ENCODE data around the gene TSC22D2.
A peak's percentile ranks its signal among the peaks of the same experiment; 100 is the strongest.

The TSC22D2 gene

DNA sequence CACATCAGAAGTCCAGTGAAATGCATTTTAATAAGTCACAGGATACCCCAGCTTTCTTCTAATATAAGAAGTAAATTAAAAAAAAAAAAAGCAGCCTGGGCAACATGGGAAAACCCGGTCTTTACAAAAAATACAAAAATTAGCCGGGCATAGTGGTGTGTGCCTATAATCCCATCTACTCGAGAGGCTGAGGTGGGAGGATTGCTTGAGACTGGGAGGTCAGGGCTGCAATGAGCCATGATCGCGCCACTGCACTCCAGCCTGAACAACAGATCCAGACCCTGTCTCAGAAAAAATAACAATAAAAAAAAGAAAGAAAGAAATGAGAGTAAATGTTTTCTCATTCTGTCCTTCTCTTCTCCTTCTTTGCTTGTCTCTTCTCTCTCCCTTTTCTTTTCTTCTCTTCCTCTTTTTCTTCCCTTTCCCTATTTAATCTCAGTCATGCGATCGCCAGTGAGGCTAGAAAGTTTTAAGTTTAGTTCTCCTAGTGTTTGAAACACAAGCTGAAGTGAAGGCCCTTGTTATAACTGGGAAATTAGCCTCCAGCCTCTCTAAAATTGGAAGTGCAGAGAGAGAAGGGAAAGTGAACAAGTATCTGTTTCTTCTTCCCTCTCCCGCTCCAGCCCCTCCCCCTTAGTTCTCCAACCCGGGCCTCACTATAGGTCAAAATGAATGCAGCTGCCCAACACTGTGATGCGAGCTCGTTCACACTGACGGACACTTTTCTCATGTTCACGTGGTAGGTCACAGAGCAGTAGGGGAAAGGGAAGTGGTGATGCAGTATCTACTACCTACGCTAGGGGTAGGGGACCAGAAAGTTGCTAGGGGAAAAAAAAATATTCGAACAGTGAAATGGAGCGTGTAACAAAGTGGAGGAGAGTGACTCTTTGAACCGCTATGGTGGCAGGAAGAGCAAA is 23.5 kb upstream of the TSC22D2 start:
- peak overlapping the region; percentile 25; the same call in 1 of the 2 replicates for H3K9ac ChIP-seq (ENCODE audit: low read length)
- H3K27me3 ChIP-seq (ENCODE audit: low read length) = no peaks in the 10 kb centered on the region
- no peaks in the 10 kb centered on the region for H4K20me1 ChIP-seq (ENCODE audit: low read depth, low read length)
- H3K36me3 ChIP-seq (ENCODE audit: low read length) = no peaks in the 10 kb centered on the region
- H3K79me2 ChIP-seq (ENCODE audit: insufficient read depth, low read length) = no peaks in the 10 kb centered on the region
- H3F3A ChIP-seq (ENCODE audit: insufficient read depth) = no peaks in the 10 kb centered on the region
- TF ChIP-seq, protein P1, sequence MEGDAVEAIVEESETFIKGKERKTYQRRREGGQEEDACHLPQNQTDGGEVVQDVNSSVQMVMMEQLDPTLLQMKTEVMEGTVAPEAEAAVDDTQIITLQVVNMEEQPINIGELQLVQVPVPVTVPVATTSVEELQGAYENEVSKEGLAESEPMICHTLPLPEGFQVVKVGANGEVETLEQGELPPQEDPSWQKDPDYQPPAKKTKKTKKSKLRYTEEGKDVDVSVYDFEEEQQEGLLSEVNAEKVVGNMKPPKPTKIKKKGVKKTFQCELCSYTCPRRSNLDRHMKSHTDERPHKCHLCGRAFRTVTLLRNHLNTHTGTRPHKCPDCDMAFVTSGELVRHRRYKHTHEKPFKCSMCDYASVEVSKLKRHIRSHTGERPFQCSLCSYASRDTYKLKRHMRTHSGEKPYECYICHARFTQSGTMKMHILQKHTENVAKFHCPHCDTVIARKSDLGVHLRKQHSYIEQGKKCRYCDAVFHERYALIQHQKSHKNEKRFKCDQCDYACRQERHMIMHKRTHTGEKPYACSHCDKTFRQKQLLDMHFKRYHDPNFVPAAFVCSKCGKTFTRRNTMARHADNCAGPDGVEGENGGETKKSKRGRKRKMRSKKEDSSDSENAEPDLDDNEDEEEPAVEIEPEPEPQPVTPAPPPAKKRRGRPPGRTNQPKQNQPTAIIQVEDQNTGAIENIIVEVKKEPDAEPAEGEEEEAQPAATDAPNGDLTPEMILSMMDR (IDR thresholded peaks at IDR 0.05; ENCODE audit: insufficient read depth, low read length, poor library complexity, severe bottlenecking) = no peak
- no peak for TF ChIP-seq EZH2phosphoT487 (conservative IDR thresholded peaks at IDR 0.05; ENCODE audit: low read length)
- no peaks in the 10 kb centered on the region for H3K9me3 ChIP-seq (ENCODE audit: insufficient read depth, low read length)
- H2AFZ ChIP-seq (ENCODE audit: low read depth, low read length, severe bottlenecking) = peak overlapping the region; percentile 86
- H3K4me3 ChIP-seq (ENCODE audit: insufficient read depth, low read length, poor library complexity, severe bottlenecking) = peak overlapping the region; percentile 12
- H3K9me2 ChIP-seq (replicated peaks; ENCODE audit: insufficient read depth, low read length) = no peaks in the 10 kb centered on the region
- H3K27ac ChIP-seq (ENCODE audit: low read depth, low read length) = no peak overlapping the region
- peak overlapping the region; percentile 65 for H3K4me2 ChIP-seq (ENCODE audit: low read depth, low read length, poor library complexity, severe bottlenecking)

DNA sequence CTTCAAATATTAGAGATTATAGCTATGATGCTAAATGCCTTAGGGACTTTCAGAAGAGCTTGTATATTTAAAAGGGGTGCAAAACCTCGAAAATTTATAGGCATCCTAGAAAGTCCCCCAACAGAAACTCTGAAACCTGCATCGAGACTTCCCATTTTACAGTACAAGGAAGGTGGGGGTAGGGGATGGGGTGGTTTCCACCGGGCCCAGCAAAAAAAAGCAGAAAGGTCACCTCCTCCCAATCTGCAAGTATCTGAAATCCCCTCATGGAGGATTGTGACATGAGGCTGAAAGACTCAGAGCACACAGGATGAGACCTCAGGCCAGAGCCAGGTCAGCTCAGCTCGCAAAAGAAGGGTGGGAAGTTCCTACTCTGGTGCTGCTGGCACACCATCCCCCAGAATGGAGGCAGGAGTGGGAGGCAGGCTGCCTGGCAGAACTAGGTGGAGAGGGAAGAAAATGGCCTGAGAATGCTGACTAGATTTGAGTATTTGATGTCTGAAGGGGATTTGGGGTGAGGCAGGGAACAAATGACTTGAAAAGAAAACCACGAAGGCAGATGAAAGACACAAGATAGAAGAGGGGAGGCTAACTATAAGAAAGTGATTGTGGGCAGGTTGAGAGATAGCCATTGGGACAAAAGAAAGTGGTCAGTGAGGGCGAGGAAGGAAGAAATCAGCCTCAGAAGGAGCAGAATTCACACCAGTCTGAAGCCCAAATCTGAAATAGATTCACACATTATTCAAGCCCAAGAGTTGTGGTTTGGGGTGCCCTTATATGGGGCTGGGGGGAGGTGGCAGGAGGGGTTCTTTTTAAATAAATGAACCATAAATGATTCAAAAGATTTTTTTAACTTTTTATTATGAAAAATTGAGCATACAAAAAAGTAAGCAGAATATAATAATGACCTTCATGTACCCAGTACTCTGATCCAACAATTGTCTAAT is 22.5 kb upstream of the TSC22D2 start:
- TF ChIP-seq EZH2phosphoT487 (conservative IDR thresholded peaks at IDR 0.05; ENCODE audit: low read length) = no peak
- TF ChIP-seq, protein P1 (IDR thresholded peaks at IDR 0.05; ENCODE audit: insufficient read depth, low read length, poor library complexity, severe bottlenecking) = no peak
- H3K9me2 ChIP-seq (replicated peaks; ENCODE audit: insufficient read depth, low read length) = no peaks in the 10 kb centered on the region
- H3K4me3 ChIP-seq (ENCODE audit: insufficient read depth, low read length, poor library complexity, severe bottlenecking) = no peak overlapping the region
- no peak overlapping the region for H3K27ac ChIP-seq (ENCODE audit: low read depth, low read length)
- no peaks in the 10 kb centered on the region for H3F3A ChIP-seq (ENCODE audit: insufficient read depth)
- no peaks in the 10 kb centered on the region for H3K9me3 ChIP-seq (ENCODE audit: insufficient read depth, low read length)
- no peaks in the 10 kb centered on the region for H3K27me3 ChIP-seq (ENCODE audit: low read length)
- H3K79me2 ChIP-seq (ENCODE audit: insufficient read depth, low read length) = no peaks in the 10 kb centered on the region
- H4K20me1 ChIP-seq (ENCODE audit: low read depth, low read length) = no peaks in the 10 kb centered on the region
- H2AFZ ChIP-seq (ENCODE audit: low read depth, low read length, severe bottlenecking) = peak overlapping the region; percentile 86
- H3K4me2 ChIP-seq (ENCODE audit: low read depth, low read length, poor library complexity, severe bottlenecking) = peak overlapping the region; percentile 65
- H3K9ac ChIP-seq (ENCODE audit: low read length) = no peak overlapping the region
- no peaks in the 10 kb centered on the region for H3K36me3 ChIP-seq (ENCODE audit: low read length)

- no peaks in the 10 kb centered on the region for H3K27me3 ChIP-seq (ENCODE audit: low read length)
- H3K4me2 ChIP-seq (ENCODE audit: low read depth, low read length, poor library complexity, severe bottlenecking) = no peak overlapping the region
- TF ChIP-seq EZH2phosphoT487 (conservative IDR thresholded peaks at IDR 0.05; ENCODE audit: low read length) = no peak
- TF ChIP-seq, protein P1 (IDR thresholded peaks at IDR 0.05; ENCODE audit: insufficient read depth, low read length, poor library complexity, severe bottlenecking) = no peak
- H3F3A ChIP-seq (ENCODE audit: insufficient read depth) = no peaks in the 10 kb centered on the region
- no peak overlapping the region for H3K9ac ChIP-seq (ENCODE audit: low read length)
- H2AFZ ChIP-seq (ENCODE audit: low read depth, low read length, severe bottlenecking) = no peak overlapping the region
- H3K79me2 ChIP-seq (ENCODE audit: insufficient read depth, low read length) = no peaks in the 10 kb centered on the region
- H3K9me2 ChIP-seq (replicated peaks; ENCODE audit: insufficient read depth, low read length) = no peaks in the 10 kb centered on the region
- no peaks in the 10 kb centered on the region for H3K36me3 ChIP-seq (ENCODE audit: low read length)
- H3K4me3 ChIP-seq (ENCODE audit: insufficient read depth, low read length, poor library complexity, severe bottlenecking) = no peak overlapping the region
- no peak overlapping the region for H3K27ac ChIP-seq (ENCODE audit: low read depth, low read length)
- no peaks in the 10 kb centered on the region for H3K9me3 ChIP-seq (ENCODE audit: insufficient read depth, low read length)
- no peaks in the 10 kb centered on the region for H4K20me1 ChIP-seq (ENCODE audit: low read depth, low read length)
Measured at GRCh38 chr3:150388498-150389418, 19.3 kb upstream of the TSC22D2 start.
